H9 (cell line): ENCODE data around the gene PRRT1B. TPM values are rescaled to one million over a fixed set of nuclear protein-coding genes. Genes with fewer than 3 reads are reported as not detected.

Source experiments
- DNase-seq: peaks from one replicate; pipeline ENCODE4 v3.0.0-alpha.2; 2017
- H2AFZ ChIP-seq: one replicate; pipeline ENCODE4 v1.6.1; 2013; ENCODE audit warnings: mild to moderate bottlenecking, low read length, control low read depth, moderate library complexity
- H2AK5ac ChIP-seq: 2 replicates; pipeline ENCODE4 v1.6.1; 2013; ENCODE audit warnings: low read length, control low read depth, mixed read lengths; ENCODE audit not compliant: insufficient read length
- H2BK120ac ChIP-seq: one replicate; pipeline ENCODE4 v1.6.1; 2013; ENCODE audit warnings: low read depth, mild to moderate bottlenecking, low read length, control low read depth, inconsistent platforms; ENCODE audit not compliant: poor library complexity, severe bottlenecking
- H2BK12ac ChIP-seq: 2 replicates; pipeline ENCODE4 v1.6.1; 2013; ENCODE audit warnings: low read length, control low read depth, mixed read lengths, low read depth; ENCODE audit not compliant: insufficient read length
- H2BK15ac ChIP-seq: 2 replicates; pipeline ENCODE4 v1.6.1; 2013; ENCODE audit warnings: low read depth, low read length, control low read depth
- H2BK20ac ChIP-seq: one replicate; pipeline ENCODE4 v1.6.1; 2013; ENCODE audit warnings: low read depth, mild to moderate bottlenecking, low read length, control low read depth, inconsistent platforms; ENCODE audit not compliant: poor library complexity, severe bottlenecking
- H2BK5ac ChIP-seq: 2 replicates; pipeline ENCODE4 v1.6.1; 2013; ENCODE audit warnings: low read length, control low read depth, mixed read lengths; ENCODE audit not compliant: insufficient read length
- H3K14ac ChIP-seq: 2 replicates; pipeline ENCODE4 v1.6.1; 2013; ENCODE audit warnings: low read length, control low read depth; ENCODE audit not compliant: insufficient read depth
- H3K18ac ChIP-seq: 2 replicates; pipeline ENCODE4 v1.6.1; 2013; ENCODE audit warnings: low read depth, mild to moderate bottlenecking, mixed read lengths, low read length, control low read depth; ENCODE audit not compliant: insufficient read length
- H3K23ac ChIP-seq: 2 replicates; pipeline ENCODE4 v1.6.1; 2013; ENCODE audit warnings: low read length, control low read depth, mixed read lengths, low read depth; ENCODE audit not compliant: insufficient read length
- H3K23me2 ChIP-seq: 2 replicates; pipeline ENCODE4 v1.6.1; 2013; ENCODE audit warnings: low read depth, mild to moderate bottlenecking, mixed read lengths, low read length, control low read depth; ENCODE audit not compliant: insufficient read length, poor library complexity, severe bottlenecking
- H3K27ac ChIP-seq: 2 replicates; pipeline ENCODE4 v1.5.1; 2013; ENCODE audit warnings: low read length, control low read depth, mixed read lengths, low read depth; ENCODE audit not compliant: insufficient read length
- H3K27me3 ChIP-seq: 2 replicates; pipeline ENCODE4 v1.6.1; 2013; ENCODE audit warnings: low read length, control low read depth, inconsistent platforms; ENCODE audit not compliant: insufficient read depth
- H3K4ac ChIP-seq: 2 replicates; pipeline ENCODE4 v1.6.1; 2013; ENCODE audit warnings: low read depth, mild to moderate bottlenecking, control low read depth, inconsistent platforms, low read length, moderate library complexity
- H3K4me1 ChIP-seq: 2 replicates; pipeline ENCODE4 v1.6.1; 2013; ENCODE audit warnings: low read length, control low read depth, inconsistent platforms; ENCODE audit not compliant: insufficient read depth
- H3K4me2 ChIP-seq: 2 replicates; pipeline ENCODE4 v1.6.1; 2013; ENCODE audit warnings: low read length, control low read depth, mixed read lengths; ENCODE audit not compliant: insufficient read length, insufficient read depth
- H3K56ac ChIP-seq: 2 replicates; pipeline ENCODE4 v1.6.1; 2013; ENCODE audit warnings: low read depth, mild to moderate bottlenecking, mixed read lengths, low read length, control low read depth; ENCODE audit not compliant: insufficient read length
- H3K79me1 ChIP-seq: 2 replicates; pipeline ENCODE4 v1.6.1; 2013; ENCODE audit warnings: low read depth, mild to moderate bottlenecking, moderate library complexity, low read length, control low read depth, inconsistent platforms; ENCODE audit not compliant: insufficient read depth, poor library complexity, severe bottlenecking
- H3K79me2 ChIP-seq: 2 replicates; pipeline ENCODE4 v1.6.1; 2013; ENCODE audit warnings: low read length, control low read depth, inconsistent platforms; ENCODE audit not compliant: insufficient read depth
- H3K9ac ChIP-seq: 2 replicates; pipeline ENCODE4 v1.6.1; 2013; ENCODE audit warnings: low read length, control low read depth, mixed read lengths; ENCODE audit not compliant: insufficient read length; ENCODE audit errors: extremely low read depth
- H3K9me3 ChIP-seq: one replicate; pipeline ENCODE4 v1.6.1; 2013; ENCODE audit warnings: low read depth, low read length, inconsistent platforms; ENCODE audit not compliant: control insufficient read depth
- H3T11ph ChIP-seq: one replicate; pipeline ENCODE4 v1.6.1; 2013; ENCODE audit warnings: mild to moderate bottlenecking, low read length, control low read depth, inconsistent platforms
- H4K20me1 ChIP-seq: one replicate; pipeline ENCODE4 v1.6.1; 2013; ENCODE audit not compliant: control insufficient read depth, insufficient read length, insufficient read depth
- H4K5ac ChIP-seq: 2 replicates; pipeline ENCODE4 v1.6.1; 2013; ENCODE audit warnings: low read depth, mild to moderate bottlenecking, mixed read lengths, low read length, control low read depth; ENCODE audit not compliant: insufficient read length
- H4K8ac ChIP-seq: replicated peaks from 2 replicates; pipeline ENCODE4 v1.6.1; 2013; ENCODE audit warnings: low read length, control low read depth, mixed read lengths, low read depth; ENCODE audit not compliant: insufficient read length
- H4K91ac ChIP-seq: 2 replicates; pipeline ENCODE4 v1.6.1; 2013; ENCODE audit warnings: low read depth, mild to moderate bottlenecking, moderate library complexity, mixed read lengths, low read length, control low read depth; ENCODE audit not compliant: insufficient read length
- H3K27ac Mint-ChIP-seq, 3 experiments: 2 replicates in 2 of 3; 3 replicates in 1 of 3; pipeline ENCODE4 v1.8.0; 2020 to 2021; ENCODE audit warnings: mixed read lengths in 3 of 3, mild to moderate bottlenecking in 1 of 3, moderate library complexity in 1 of 3
- H3K27me3 Mint-ChIP-seq: 2 replicates; pipeline ENCODE4 v1.8.0; 2021; ENCODE audit warnings: low read depth, mild to moderate bottlenecking, moderate library complexity, mixed read lengths
- H3K36me3 Mint-ChIP-seq, 3 experiments: 2 replicates in 2 of 3; 3 replicates in 1 of 3; pipeline ENCODE4 v1.8.0; 2020 to 2021; ENCODE audit warnings: low read depth in 3 of 3, mixed read lengths in 3 of 3; ENCODE audit not compliant: insufficient read depth in 1 of 3
- H3K4me1 Mint-ChIP-seq, 2 experiments: 2 replicates each; pipeline ENCODE4 v1.8.0; 2020; ENCODE audit warnings: mixed read lengths in 2 of 2
- H3K4me3 Mint-ChIP-seq, 2 experiments: 2 replicates in 1 of 2; 3 replicates in 1 of 2; pipeline ENCODE4 v1.8.0; 2020 to 2021; ENCODE audit warnings: mild to moderate bottlenecking in 2 of 2, mixed read lengths in 2 of 2, moderate library complexity in 1 of 2
- H3K9me3 Mint-ChIP-seq, 2 experiments: 2 replicates in 1 of 2; 3 replicates in 1 of 2; pipeline ENCODE4 v1.8.0; 2020; ENCODE audit warnings: mild to moderate bottlenecking in 2 of 2, mixed read lengths in 2 of 2, moderate library complexity in 1 of 2
- CTCF ChIP-seq: fragments of 200-600 bp; sonication (generic); conservative IDR thresholded peaks from 3 replicates; pipeline ENCODE4 v1.8.0; 2021; ENCODE audit warnings: antibody characterized with exemption, mild to moderate bottlenecking
- WGBS: extraction: QIAGEN DNeasy Blood & Tissue Kit; methylation state at CpG from one replicate; pipeline ENCODE4 v1.1.7; 2013; ENCODE audit warnings: missing lambda C conversion rate, low lambda C conversion rate, mixed read lengths; ENCODE audit not compliant: insufficient read length; ENCODE audit errors: extremely low coverage; 5-methylcytosine and 5-hydroxymethylcytosine counted together
- total RNA-seq: library from RNA; stranded (reverse); gene quantifications from 2 replicates; pipeline ENCODE4 v1.2.1, GENCODE V29; 2021

The PRRT1B gene
- total RNA-seq, 1 experiment from 2014 or later: 1.0 TPM

DNA sequence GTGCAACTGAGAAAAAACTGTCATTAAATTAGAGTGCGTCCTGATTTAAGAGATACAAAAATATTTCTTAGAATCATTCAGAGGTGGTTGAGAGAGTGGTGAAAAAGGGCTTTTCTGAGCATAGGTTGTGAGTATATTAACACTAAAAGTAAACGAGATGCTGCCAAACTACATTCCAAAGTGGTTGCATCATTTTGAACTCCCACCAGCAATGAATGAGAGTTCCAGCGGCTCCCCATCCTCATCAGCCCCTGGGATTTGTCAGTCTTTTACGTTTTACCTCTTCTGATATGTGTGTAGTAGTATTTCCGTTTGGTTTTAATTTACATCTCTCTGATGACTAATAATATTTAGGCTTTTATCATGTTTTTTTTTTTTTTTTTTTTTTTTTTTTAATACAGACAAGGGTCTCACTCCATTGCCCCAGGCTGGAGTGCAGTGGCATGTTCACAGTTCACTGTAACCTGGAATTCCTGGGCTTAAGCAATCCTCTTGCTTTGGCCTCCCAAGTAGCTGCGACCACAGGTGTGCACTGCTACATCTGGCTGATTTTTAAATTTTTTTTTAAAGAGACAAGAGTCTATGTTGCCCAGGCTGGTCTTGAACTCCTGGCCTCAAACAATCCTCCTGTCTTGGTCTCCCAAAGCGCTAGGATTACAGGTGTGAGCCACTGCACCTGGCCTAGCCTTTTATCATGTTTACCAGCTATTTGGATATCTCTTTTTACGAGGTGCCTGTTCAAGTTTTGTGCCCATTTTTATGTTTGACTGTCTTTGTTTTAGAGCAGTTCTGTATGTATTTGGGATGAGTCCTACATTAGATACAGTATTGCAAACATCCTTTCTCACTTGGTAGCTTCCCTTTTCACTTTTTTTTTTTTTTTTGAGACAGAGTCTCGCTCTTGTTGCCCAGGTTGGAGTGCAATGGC lies 17.0 kb downstream of the PRRT1B start:
- Histone ChIP-seq H2BK5ac (no peak overlapping the region), H3K18ac (no peak overlapping the region), H4K5ac (no peak overlapping the region), H3K14ac (no peak overlapping the region), H3K27me3 (no peaks in the 10 kb centered on the region), H3K56ac (no peak overlapping the region), H3K23me2 (no peaks in the 10 kb centered on the region), H4K8ac (no peak overlapping the region), H3K4me2 (no peak overlapping the region), H4K91ac (no peak overlapping the region), H3K4me1 (no peaks in the 10 kb centered on the region), H3K9me3 (peaks cover 6% of the 10 kb centered on the region), H2BK12ac (no peak overlapping the region), H2BK20ac (no peak overlapping the region), H3T11ph (no peak overlapping the region), H3K79me1 (no peaks in the 10 kb centered on the region), H2AK5ac (no peak overlapping the region), H3K23ac (no peak overlapping the region), H3K79me2 (no peaks in the 10 kb centered on the region), H2AFZ (no peak overlapping the region), H4K20me1 (no peaks in the 10 kb centered on the region), H3K4ac (no peak overlapping the region), H2BK15ac (no peak overlapping the region), H3K9ac (no peak overlapping the region), H2BK120ac (no peak overlapping the region), H3K27ac (no peak overlapping the region)
- peak overlapping the region in 2 of 3 experiments; percentile 41 to 54; a peak in 2 of 7 replicates for H3K27ac Mint-ChIP-seq
- H3K9me3 Mint-ChIP-seq: peaks cover 40 to 51% of the 10 kb centered on the region in 2 experiments
- no CpG with 5 or more reads among the region's 9 CpGs for WGBS
- peaks cover 5 to 16% (median 6%) of the 10 kb centered on the region in 3 experiments; a peak in 5 of 7 replicates for H3K36me3 Mint-ChIP-seq
- no peak for TF ChIP-seq CTCF
- no peak for DNase-seq
- no peak overlapping the region for H3K4me3 Mint-ChIP-seq
- peaks cover 7% of the 10 kb centered on the region in 2 experiments for H3K4me1 Mint-ChIP-seq
- H3K27me3 Mint-ChIP-seq: peaks cover 3% of the 10 kb centered on the region
